ENCODE data around the gene CARMIL1. TPM values are rescaled to one million over a fixed set of nuclear protein-coding genes. Genes with fewer than 3 reads are reported as not detected.

The CARMIL1 gene
- total and polyA plus RNA-seq, 2 of the 8 experiments (the other 6 are each of a cell fraction or from before 2014, with no cell fraction given): 20.3 to 40.4 TPM

DNA sequence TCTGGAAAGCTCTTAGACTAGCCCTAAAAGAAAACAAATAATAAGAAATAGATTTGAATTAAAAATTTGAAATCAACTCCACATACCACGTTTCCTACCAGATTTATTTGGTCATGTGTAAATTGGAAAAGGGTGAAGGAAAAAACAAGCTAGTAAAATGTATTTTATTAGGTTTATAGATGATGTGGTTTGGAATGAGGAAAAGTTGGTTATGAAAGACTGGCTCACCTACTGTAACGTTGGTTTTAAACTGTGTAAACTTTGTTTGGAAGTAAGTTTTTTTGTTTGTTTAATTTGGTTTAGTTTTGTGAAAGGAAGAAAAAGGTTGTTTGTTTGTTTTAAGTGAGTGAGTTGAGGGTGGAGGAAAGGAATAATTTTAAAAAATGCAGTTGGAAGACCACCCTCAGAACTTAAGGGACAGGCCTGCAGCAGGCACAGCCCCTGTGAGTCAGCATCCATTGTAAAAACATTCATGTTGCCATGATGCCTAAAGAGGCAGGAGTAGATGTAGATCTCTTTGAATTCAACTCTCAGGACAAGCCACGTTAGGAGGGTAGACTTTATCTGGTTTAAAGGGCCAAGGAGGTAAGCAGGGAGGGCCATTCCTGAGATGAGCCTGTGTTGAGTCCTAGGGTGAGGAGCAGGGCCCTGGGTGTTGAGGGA, 279.1 kb downstream of the CARMIL1 start:
- Histone ChIP-seq H3K79me1 (ENCODE audit: low read depth, low read length) (no peaks in the 10 kb centered on the region), H2BK120ac (replicated peaks; ENCODE audit: low read depth, low read length) (no peak overlapping the region), H3K4me1 (replicated peaks in 1 of 4; ENCODE audit: control insufficient read depth in 3 of 4, insufficient read depth in 4 of 4, low read length in 3 of 4) (peaks cover 0 to 2% (median 0%) of the 10 kb centered on the region in 4 experiments; a peak in 1 of 7 replicates), H3K4ac (replicated peaks; ENCODE audit: insufficient read length, low read depth, low read length) (no peak overlapping the region), H3K56ac (replicated peaks; ENCODE audit: insufficient read length, low read depth, low read length) (no peak overlapping the region), H2BK12ac (ENCODE audit: low read depth, low read length) (no peak overlapping the region), H2BK15ac (ENCODE audit: low read length) (no peak overlapping the region), H2AFZ (ENCODE audit: low read length) (no peak overlapping the region), H3K36me3 (ENCODE audit: control insufficient read depth in 2 of 4, insufficient read depth in 4 of 4, low read length in 3 of 4) (no peaks in the 10 kb centered on the region), H3K4me2 (ENCODE audit: insufficient read depth in 1 of 2, low read depth in 2 of 2, low read length in 2 of 2) (no peak overlapping the region), H3K14ac (ENCODE audit: insufficient read length) (no peak overlapping the region), H3K18ac (ENCODE audit: extremely low read depth, low read length) (no peak overlapping the region), H3K4me3 (ENCODE audit: extremely low read depth in 1 of 4, insufficient read depth in 2 of 4, low read depth in 3 of 4, low read length in 4 of 4) (no peak overlapping the region), H4K91ac (replicated peaks; ENCODE audit: insufficient read length, low read length) (no peak overlapping the region), H3K23me2 (ENCODE audit: low read depth, low read length) (no peaks in the 10 kb centered on the region), H4K5ac (ENCODE audit: insufficient read length, low read depth, low read length) (no peak overlapping the region), H3K9ac (replicated peaks in 1 of 4; ENCODE audit: extremely low read depth in 1 of 4, low read depth in 3 of 4, low read length in 3 of 4) (no peak overlapping the region), H3K27ac (ENCODE audit: low read depth, low read length) (no peak overlapping the region), H3K9me3 (ENCODE audit: insufficient read depth in 2 of 2, low read depth in 1 of 2, low read length in 1 of 2) (no peaks in the 10 kb centered on the region), H2AK5ac (ENCODE audit: low read depth, low read length) (no peak overlapping the region), H2BK5ac (ENCODE audit: low read depth, low read length) (no peak overlapping the region), H4K20me1 (replicated peaks in 1 of 2; ENCODE audit: control insufficient read depth in 1 of 2, insufficient read depth in 2 of 2, low read length in 2 of 2) (no peaks in the 10 kb centered on the region), H3K27me3 (replicated peaks in 1 of 4; ENCODE audit: control insufficient read depth in 3 of 4, extremely low read depth in 1 of 4, insufficient read depth in 3 of 4, low read length in 3 of 4) (peaks cover 0 to 1% (median 0%) of the 10 kb centered on the region in 4 experiments; a peak in 1 of 7 replicates), H2BK20ac (ENCODE audit: low read length) (no peak overlapping the region), H3K23ac (ENCODE audit: insufficient read length) (no peak overlapping the region), H3K79me2 (ENCODE audit: control insufficient read depth in 1 of 2, insufficient read depth in 2 of 2, low read length in 2 of 2) (no peaks in the 10 kb centered on the region), H4K8ac (ENCODE audit: extremely low read depth, insufficient read depth, low read length) (no peak overlapping the region)
- POLR2A ChIA-PET (ENCODE audit: partially characterized antibody): no interaction called here
- FAIRE-seq: no peak
- 80% methylated on average over 3 of the region's 3 CpGs; no CpG with 5 or more reads in 1 of the 2 experiments for WGBS, 2 experiments (ENCODE audit: extremely low coverage in 1 of 2, insufficient coverage in 1 of 2, insufficient read length in 1 of 2, insufficient replicate concordance in 2 of 2, low coverage in 1 of 2, low lambda C conversion rate in 2 of 2, missing lambda C conversion rate in 1 of 2)
- no peak for DNase-seq (ENCODE audit: low read depth in 1 of 2, low spot score in 2 of 2)
- CTCF ChIA-PET (ENCODE audit: partially characterized antibody): interaction anchor here (0.7 to 4.7 kb wide), 7 partner anchors 10 to 334 kb away, joined by 3 to 27 read pairs (median 4); no protein-coding TSS in a partner anchor
- TF ChIP-seq YY1 (IDR thresholded peaks at IDR 0.05; ENCODE audit: low read depth, low read length): peak; percentile 61; the same call in 1 of the 2 replicates
- TF ChIP-seq POU5F1 (IDR thresholded peaks at IDR 0.05; ENCODE audit: low read depth, low read length): no peak

All from H1 (cell line).